Ishikawa (cell line): Measurements from ENCODE around the gene OR7D4.

Source experiments
- CEBPB ChIP-seq: IDR thresholded peaks from 2 replicates; pipeline ENCODE4 v1.6.1; 2012
- EP300 ChIP-seq: IDR thresholded peaks from 2 replicates; pipeline ENCODE4 v1.6.1; 2012; ENCODE audit warnings: borderline replicate concordance
- MAX ChIP-seq: IDR thresholded peaks from 2 replicates; pipeline ENCODE4 v1.6.1; 2012
- RAD21 ChIP-seq: IDR thresholded peaks from 2 replicates; pipeline ENCODE4 v1.6.1; 2012; ENCODE audit warnings: low read depth
- REST ChIP-seq: IDR thresholded peaks from 2 replicates; pipeline ENCODE4 v1.6.1; 2012; ENCODE audit warnings: low read depth, mild to moderate bottlenecking
- TEAD4 ChIP-seq: IDR thresholded peaks from 2 replicates; pipeline ENCODE4 v1.6.1; 2012
- USF1 ChIP-seq: IDR thresholded peaks from 2 replicates; pipeline ENCODE4 v1.6.1; 2012
- ZBTB7A ChIP-seq: IDR thresholded peaks from 2 replicates; pipeline ENCODE4 v1.6.1; 2012; ENCODE audit warnings: low read depth

GRCh38 chr19:9250630-9251029 lies 31.2 kb upstream of the OR7D4 start, which contains the start of gene OR7E24:
- TF ChIP-seq EP300 (no peak), ZBTB7A (no peak), CEBPB (no peak), RAD21 (no peak), MAX (no peak), TEAD4 (no peak), REST (no peak), USF1 (no peak)
